Jurkat, Clone E6-1 (cell line): ENCODE measurements around the gene DENND5A.
"Not testable (repeated sequence)": the region's sequence is repeated elsewhere in the genome, so short reads cannot be mapped to it uniquely, and the experiment has no call there.

Experiments used
- DNase-seq: peaks from one replicate; pipeline ENCODE4 v3.0.0-alpha.2; 2011; ENCODE audit warnings: low read depth, low spot score
- H3K4me3 ChIP-seq: 2 replicates; pipeline ENCODE4 v1.5.1; 2011; ENCODE audit warnings: mild to moderate bottlenecking, low read length, control low read depth, moderate library complexity

Gene DENND5A

GRCh38 chr11:9123595-9124304, 141.4 kb downstream of the DENND5A start:
- no peak overlapping the region for H3K4me3 ChIP-seq
- DNase-seq = no peak

GRCh38 chr11:9121469-9121796, 143.7 kb downstream of the DENND5A start:
- no peak for DNase-seq
- H3K4me3 ChIP-seq = no peak overlapping the region

DNA sequence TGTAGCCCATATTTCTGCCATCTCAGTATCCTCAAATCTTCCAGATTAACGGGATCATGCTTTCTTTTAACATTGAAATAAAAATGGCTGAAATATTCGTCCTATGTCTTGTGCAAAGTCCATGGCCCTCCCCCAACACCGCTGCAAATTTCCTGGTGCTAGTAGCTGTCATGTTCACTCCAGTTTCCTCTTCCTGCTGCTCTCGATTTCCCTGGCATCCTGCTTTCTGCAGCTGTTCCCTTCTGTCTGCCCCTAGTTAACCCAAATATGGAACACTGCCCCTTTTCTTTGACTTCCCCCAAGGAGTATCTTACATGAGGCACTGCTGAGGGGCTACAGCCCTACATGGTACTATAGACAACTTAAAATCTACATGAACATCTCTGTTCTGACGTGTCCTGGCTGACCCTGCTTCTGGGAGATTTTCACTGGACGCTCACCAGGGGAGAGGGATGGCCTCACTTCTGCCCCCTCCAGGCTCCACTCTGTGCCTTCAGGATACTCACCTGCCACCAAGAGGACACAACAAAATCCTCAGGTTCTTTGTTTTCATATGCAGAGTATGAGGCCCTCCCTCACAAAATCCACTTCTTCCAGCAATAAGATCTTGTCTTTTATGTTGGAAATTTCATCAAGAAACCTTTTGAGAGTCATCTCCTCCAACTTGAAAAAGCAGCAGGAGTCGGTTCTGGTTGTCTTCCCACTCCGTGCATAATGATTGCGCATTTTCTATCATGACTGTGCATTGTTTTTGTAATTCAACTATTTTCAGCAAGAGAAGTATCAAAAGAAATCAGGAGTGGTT, 144.3 kb downstream of the DENND5A start:
- no peak for DNase-seq
- no peak overlapping the region for H3K4me3 ChIP-seq

GRCh38 chr11:9118277-9118676, 146.9 kb downstream of the DENND5A start:
- no peak overlapping the region for H3K4me3 ChIP-seq
- DNase-seq = no peak

- H3K4me3 ChIP-seq = no peak overlapping the region
- DNase-seq = no peak
Measured at GRCh38 chr11:9112075-9112474, 153.1 kb downstream of the DENND5A start.

DNA sequence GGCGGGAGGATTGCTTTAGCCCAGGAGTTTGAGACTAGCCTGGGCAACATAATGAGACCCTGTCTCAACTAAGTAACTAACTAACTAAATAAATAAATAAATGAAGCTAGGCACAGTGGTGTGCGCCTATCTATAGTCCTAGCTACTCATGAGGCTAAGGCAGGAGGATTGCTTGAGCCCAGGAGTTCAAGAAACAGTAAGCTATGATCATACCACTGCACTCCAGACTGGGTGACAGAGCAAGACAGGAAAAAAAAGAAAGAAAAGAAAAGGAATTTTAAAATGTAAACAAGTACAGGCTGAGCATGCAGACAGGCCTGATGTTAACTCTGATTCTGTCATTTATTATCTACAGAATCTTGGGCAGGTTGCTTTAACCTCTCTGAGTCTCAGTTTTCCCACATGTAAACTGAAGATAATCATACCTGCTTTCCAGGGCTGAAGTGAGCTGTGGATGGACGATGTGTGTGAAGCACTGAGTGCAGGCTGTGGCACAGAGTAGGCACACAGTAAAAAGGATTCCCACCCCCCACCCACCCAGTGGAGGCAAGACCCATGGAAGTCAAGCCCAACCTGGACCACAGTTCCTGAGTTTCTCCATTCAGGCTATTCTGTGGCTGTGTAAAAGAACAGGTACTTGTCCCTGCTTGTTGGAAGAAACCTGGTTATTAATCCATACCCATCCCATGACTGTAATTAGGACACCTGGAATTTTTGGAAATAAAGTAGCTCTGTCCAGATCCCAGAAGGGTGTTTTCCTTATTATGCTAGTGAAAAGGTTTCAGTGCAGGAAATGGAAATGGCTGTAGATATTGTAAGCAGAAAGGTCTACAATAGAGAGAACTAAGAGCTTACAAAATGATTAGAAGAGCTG, 155.1 kb downstream of the DENND5A start:
- no peak for DNase-seq

GRCh38 chr11:9104580-9104979, 160.6 kb downstream of the DENND5A start:
- DNase-seq = no peak

More for the DNA sequence above, 155.1 kb downstream of the DENND5A start:
- H3K4me3 ChIP-seq = no peak overlapping the region

DNA sequence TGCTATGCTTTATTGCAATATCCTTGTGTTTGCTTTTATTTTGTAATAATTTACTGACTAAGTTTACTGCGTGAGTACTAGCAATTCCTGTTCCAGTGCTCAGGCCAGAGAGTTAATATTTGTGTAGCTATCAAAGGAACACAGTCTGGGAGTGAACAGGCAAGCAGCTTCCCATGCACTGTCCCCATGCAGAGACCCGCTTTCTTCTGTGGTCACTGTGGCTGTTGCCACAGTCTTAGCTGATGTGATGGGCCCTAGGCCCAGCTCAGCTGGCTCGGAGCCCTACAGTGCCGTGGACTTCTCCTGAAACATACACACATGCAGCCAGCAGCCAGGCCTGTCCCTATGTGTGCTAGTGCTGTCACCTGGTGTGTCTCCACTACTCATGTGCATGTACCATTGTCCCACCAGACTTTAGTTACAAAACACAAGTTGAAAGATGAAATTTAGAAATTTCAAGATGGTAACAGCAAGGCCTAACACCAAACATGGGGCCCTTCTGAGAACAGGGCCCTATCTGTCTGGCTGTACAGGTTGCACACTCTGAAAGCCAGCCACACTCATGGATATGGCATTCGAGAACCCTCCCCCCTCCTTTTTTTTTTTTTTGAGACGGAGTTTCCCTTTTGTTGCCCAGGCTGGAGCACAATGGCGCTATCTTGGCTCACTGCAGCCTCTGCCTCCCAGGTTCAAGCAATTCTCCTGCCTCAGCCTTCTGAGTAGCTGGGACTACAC, 161.4 kb downstream of the DENND5A start:
- no peak overlapping the region for H3K4me3 ChIP-seq
- no peak for DNase-seq

More at GRCh38 chr11:9104580-9104979, 160.6 kb downstream of the DENND5A start:
- H3K4me3 ChIP-seq = no peak overlapping the region

GRCh38 chr11:9099617-9100016, 165.5 kb downstream of the DENND5A start:
- DNase-seq = no peak
- H3K4me3 ChIP-seq = no peak overlapping the region

DNA sequence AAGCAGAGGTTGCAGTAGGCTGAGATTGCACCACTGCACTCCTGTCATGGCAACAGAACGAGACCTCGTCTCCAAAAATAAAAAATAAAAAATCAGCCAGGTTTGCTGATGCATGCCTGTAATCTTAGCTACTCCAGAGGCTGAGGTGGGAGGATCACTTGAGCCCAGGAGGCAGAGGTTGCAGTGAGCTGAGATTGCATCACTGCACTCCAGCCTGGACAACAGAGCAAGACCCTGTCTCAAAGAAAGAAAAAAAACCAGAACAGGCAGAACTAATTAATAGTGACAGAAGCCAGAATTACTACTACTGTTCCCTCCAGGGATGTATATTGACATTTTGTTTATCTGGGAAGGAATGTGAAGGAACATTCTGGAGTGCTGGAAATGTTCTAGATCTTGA, 166.7 kb downstream of the DENND5A start:
- not testable (repeated sequence) for H3K4me3 ChIP-seq, DNase-seq

- not testable (repeated sequence) for DNase-seq
Measured at GRCh38 chr11:9097186-9097943, 167.8 kb downstream of the DENND5A start.

DNA sequence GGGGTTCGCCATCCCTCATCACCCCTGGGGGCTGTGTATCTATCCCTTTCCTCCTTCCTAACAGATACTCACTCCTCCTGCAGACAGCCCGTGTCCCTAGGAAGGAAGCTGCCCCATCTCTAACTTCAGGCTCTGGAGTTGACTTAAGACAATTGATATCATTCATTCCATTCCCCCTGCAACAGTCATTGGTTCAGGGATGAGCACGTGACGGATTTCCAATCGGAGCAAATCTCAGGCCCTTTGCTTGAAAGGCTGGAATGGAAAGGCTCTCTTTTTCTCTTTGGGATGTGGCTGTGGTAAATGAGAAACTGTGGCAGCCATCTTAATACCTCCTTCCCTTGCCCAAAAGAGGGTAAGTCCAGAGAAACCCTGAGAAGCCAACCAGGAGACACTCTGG, 168.7 kb downstream of the DENND5A start:
- H3K4me3 ChIP-seq = no peak overlapping the region
- no peak for DNase-seq

More at GRCh38 chr11:9097186-9097943, 167.8 kb downstream of the DENND5A start:
- not testable (repeated sequence) for H3K4me3 ChIP-seq

DNA sequence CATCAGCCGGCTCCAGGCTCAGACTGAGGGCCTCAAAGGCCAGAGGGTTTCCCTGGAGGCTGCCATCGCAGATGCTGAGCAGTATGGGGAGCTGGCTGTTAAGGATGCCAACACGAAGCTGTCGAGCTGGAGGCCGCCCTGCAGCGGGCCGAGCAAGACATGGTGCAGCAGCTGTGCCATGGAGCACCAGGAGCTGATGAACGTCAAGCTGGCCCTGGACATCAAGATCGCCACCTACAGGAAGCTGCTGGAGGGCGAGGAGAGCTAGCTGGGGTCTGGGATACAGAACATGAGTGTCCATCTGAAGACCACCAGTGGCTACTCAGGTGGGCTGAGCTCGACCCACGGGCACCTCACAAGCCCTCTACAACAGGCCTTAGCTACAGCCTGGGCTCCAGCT, 169.7 kb downstream of the DENND5A start:
- no peak overlapping the region for H3K4me3 ChIP-seq
- DNase-seq = no peak

GRCh38 chr11:9094420-9094819, 170.7 kb downstream of the DENND5A start:
- no peak for DNase-seq
- no peak overlapping the region for H3K4me3 ChIP-seq

DNA sequence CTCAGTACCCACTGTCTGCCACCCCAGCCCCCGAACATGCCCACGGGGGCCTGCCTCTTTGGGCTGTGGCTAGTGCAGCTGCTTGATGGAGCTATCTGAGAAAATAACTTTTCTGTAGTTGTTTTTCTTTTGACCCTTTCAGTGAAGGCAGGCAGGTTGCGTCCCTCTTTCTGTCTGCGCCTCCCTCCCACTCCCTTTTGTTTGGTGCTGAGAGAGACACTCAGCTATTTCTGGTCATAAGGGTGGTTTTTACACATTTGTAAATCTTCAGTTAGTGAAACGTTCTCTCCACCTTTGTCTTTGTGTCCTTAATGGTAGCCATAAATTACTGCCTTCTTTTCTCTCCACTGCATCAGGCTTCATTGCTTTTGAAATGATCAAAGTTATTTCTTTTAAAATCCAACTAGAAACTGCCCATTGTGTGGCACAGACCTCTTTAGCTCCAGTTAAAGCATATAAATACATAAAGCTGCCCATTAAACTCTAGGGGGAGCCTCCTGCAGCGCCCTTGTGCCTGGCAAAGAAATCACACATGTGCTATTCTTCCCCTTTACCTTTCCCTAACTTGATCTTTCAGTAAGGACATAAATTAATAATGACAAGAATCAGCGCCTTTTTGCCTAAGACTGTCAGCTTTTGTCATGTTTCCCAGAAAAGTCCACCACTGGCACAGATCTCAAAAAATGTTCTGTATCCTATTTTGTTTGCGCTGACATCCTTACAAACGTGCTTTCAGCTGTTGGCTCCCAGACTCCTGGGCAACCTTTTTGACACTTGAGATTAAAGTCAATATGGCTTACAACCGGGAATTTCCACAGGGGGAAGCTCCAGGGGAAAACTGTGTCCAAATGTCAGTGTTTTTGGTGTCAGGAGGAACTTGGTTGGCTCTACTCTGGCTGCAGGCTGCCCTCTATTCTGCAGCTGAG, 172.0 kb downstream of the DENND5A start:
- DNase-seq = peak; percentile 15
- no peak overlapping the region for H3K4me3 ChIP-seq

GRCh38 chr11:9092072-9092471, 173.1 kb downstream of the DENND5A start:
- H3K4me3 ChIP-seq = no peak overlapping the region
- DNase-seq = no peak
